Testis (tissue), 2 donors: Measurements from ENCODE around the gene ACER3.

ENCODE experiments used
- POLR2A ChIP-seq: fragments of 450-650 bp; IDR thresholded peaks from one replicate; pipeline ENCODE4 v1.6.1; 2017; ENCODE audit warnings: antibody characterized with exemption, mild to moderate bottlenecking, moderate library complexity
- TF ChIP-seq, protein P1 (sequence below), 3 experiments: fragments of 450-650 bp in 2 of 3; fragments of 200-600 bp in 1 of 3; sonication (generic) in 1 of 3; IDR thresholded peaks; one replicate each; pipeline ENCODE4 v1.5.1; 2016 to 2019; ENCODE audit warnings: antibody characterized with exemption in 3 of 3, mild to moderate bottlenecking in 2 of 3, moderate library complexity in 1 of 3

GRCh38 chr11:77060234-77060633 is 199.5 kb downstream of the ACER3 start:
- TF ChIP-seq, protein P1, sequence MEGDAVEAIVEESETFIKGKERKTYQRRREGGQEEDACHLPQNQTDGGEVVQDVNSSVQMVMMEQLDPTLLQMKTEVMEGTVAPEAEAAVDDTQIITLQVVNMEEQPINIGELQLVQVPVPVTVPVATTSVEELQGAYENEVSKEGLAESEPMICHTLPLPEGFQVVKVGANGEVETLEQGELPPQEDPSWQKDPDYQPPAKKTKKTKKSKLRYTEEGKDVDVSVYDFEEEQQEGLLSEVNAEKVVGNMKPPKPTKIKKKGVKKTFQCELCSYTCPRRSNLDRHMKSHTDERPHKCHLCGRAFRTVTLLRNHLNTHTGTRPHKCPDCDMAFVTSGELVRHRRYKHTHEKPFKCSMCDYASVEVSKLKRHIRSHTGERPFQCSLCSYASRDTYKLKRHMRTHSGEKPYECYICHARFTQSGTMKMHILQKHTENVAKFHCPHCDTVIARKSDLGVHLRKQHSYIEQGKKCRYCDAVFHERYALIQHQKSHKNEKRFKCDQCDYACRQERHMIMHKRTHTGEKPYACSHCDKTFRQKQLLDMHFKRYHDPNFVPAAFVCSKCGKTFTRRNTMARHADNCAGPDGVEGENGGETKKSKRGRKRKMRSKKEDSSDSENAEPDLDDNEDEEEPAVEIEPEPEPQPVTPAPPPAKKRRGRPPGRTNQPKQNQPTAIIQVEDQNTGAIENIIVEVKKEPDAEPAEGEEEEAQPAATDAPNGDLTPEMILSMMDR (IDR thresholded peaks at IDR 0.05), result no peak
- TF ChIP-seq POLR2A, result no peak
